Retina (tissue), 1 donor: ENCODE data around the gene BPTF.
"Not testable (repeated sequence)": the region's sequence is repeated elsewhere in the genome, so short reads cannot be mapped to it uniquely, and the experiment has no call there.

ENCODE experiments used
- DNase-seq: peaks from one replicate; pipeline ENCODE4 v3.0.0-alpha.2; 2016

Gene BPTF

DNA sequence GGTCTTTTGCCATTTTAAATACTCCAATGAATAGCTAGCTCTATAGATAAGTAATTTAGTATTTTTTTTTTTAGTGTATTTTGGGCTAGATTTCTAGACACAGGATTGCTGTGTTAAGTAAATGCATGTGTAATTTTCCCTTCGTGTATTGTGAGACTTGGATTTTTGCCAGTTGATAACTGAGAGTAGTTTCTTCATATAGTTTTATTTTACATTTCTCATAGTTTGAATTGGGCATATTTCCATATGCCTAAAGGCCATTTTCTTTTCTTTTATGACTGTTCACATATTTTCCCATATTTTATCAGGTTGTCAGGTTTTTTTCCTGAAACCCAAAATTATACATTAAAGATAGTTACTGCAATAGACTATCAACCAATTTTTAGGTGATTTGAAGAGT lies 59.4 kb downstream of the BPTF start:
- DNase-seq = no peak

GRCh38 chr17:67891481-67892119 lies 66.3 kb downstream of the BPTF start:
- DNase-seq = no peak

DNA sequence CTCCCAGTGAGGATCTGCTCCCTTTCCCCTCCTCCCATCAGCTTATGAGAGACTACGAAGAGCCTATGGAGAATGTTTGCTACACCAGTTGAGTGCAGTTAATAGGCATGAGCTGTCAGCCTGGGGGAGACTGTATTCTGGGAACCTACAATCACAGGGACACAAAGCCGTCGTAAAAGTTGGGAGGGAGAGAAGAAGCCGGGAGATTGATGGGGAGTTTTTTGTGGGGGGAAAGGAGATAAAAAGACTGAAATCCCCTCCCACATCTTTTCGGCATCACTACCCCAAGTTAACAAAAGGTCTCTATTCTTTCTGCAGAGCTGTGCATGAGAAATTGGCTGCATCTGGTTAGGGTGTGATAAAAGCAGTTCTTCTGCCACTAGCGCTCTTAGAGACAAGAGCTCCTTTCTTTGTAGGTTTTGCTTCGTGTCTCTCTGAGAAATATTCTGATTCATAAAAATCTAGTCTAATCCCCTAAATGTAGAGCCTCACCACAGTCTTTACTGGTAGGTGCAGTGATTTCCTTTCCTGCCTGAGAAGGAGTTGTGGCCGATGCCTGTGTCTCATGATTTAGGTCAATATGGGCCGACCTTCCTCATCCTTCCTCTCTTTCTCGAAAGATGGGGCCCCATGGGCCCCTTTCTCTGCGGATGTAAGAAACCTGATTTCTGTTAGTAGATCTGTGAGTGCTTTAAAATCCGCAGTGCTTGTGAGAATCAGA lies 77.4 kb downstream of the BPTF start:
- DNase-seq = peak; percentile 26

DNA sequence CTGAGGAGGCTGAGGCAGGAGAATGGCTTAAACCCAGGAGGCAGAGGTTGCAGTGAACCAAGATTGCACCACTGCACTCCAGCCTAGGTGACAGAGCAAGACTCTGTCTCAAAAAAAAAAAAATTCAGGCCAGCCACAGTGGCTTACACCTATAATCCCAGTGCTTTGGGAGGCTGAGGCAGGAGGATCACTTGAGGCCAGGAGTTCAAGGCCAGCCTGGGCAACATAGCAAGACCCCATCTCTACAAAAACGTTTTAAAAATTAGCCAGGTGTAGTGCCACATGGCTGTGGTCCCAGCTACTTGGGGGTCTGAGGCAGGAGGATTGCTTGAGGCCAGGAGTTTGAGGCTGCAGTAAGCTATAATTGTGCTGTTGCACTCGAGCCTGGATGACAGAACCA lies 80.0 kb downstream of the BPTF start:
- DNase-seq = not testable (repeated sequence)

DNA sequence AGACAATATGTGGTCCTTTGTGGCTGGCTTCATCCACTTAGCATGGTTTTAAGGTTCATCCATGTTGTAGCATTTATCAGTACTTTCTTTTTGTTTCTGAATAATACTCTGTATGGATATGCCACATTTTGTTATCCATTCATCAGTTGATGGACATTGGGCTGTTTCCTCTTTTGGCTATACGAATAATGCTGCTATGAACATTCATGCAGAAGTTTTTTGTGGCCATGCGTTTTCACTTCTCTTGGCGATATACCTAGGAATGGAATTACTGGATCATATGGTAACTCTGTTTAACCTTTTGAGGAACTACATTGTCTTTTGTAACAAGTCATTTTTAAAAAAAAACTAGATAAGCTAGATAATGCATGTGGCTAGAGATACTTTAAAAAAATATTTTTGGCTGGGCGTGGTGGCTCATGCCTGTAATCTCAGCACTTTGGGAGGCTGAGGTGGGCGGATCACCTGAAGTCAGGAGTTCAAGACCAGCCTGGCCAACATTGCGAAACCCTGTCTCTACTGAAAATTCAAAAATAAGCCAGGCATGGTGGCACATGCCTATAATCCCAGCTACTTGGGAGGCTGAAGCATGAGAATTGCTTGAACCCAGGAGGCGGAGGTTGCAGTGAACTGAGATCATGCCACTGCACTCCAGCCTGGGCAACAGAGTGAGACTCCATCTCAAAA lies 85.0 kb downstream of the BPTF start:
- not testable (repeated sequence) for DNase-seq

DNA sequence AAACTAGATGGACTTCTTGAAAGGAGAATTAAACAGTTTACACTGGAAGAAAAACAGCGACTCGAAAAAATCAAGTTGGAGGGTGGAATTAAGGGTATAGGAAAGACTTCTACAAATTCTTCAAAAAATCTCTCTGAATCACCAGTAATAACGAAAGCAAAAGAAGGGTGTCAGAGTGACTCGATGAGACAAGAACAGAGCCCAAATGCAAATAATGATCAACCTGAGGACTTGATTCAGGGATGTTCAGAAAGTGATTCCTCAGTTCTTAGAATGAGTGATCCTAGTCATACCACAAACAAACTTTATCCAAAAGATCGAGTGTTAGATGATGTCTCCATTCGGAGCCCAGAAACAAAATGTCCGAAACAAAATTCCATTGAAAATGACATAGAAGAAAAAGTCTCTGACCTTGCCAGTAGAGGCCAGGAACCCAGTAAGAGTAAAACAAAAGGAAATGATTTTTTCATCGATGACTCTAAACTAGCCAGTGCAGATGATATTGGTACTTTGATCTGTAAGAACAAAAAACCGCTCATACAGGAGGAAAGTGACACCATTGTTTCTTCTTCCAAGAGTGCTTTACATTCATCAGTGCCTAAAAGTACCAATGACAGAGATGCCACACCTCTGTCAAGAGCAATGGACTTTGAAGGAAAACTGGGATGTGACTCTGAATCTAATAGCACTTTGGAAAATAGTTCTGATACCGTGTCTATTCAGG lies 85.9 kb downstream of the BPTF start:
- DNase-seq = no peak

GRCh38 chr17:67912088-67912487 lies 86.8 kb downstream of the BPTF start:
- DNase-seq = no peak

- DNase-seq = no peak
These were observed 87.4 kb downstream of the BPTF start for GRCh38 chr17:67912656-67913055.

DNA sequence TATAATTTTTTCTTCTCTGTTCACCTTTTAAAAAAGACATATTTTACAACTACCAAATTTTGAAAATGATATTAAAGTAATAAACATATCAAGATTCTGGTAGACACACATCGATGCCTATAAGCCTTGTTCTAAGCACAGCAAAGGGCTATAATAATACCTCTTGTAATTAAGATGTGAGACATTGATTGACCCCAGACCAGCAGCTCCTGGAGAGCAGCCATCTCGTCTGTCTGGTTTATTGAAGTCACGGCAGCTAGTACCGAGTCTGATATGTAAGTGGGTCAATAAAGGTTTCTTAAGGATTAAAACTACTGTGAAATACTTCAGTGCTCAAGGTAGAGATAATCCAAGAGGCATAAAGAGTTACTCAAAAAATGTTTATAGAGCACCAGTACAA lies 94.9 kb downstream of the BPTF start:
- no peak for DNase-seq

DNA sequence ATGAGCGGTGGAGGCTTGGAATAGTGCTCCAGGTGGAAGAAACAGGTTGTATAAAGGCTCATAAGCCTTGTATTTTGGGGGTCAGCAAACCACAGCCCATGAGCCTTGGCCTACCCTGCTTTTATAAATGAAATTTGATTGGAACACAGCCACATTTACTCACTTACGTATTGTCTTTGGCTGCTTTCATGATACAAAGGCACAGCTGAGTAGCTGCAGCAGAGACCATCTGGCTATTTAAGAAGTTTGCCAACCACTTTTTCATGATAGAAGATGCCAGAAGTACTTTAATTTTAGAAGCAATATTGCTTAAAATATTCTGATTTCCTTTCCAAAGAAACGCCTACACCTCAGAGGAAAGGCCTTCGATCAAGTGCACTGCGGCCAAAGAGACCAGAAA lies 97.2 kb downstream of the BPTF start:
- DNase-seq = no peak

- not testable (repeated sequence) for DNase-seq
These were observed 103.5 kb downstream of the BPTF start for GRCh38 chr17:67928842-67929241.

DNA sequence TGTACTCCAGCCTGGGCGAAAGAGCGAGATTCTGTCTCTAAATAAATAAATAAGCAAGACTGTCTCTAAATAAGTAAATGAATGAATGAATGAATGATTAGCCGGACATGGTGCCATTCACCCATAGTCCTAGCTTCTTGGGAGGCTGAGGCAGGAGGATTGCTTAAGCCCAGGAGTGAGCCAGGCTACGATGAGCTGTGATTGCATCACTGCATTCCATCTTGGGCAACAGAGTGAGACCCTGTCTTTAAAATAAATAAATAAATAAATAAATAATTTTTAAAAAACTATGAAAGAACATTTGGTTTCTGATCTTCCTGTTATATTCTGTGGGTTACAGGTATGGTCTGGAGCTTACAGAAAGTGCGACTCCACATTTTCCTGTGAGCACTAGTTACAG lies 105.9 kb downstream of the BPTF start:
- DNase-seq = no peak

GRCh38 chr17:67942810-67943209 lies 117.5 kb downstream of the BPTF start:
- DNase-seq = no peak

DNA sequence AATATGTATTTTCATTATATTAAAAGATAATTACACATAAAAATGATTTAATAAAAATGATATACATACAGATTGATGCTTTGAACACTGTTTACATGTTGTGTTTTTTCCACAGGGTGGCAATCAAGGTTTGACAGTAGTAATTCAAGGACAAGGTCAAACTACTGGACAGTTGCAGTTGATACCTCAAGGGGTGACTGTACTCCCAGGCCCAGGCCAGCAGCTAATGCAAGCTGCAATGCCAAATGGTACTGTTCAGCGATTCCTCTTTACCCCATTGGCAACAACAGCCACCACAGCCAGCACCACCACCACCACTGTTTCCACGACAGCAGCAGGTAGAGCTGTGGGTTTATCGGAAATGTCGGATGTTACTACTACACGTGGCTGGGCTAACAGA lies 118.7 kb downstream of the BPTF start:
- no peak for DNase-seq

GRCh38 chr17:67946513-67946912 lies 121.2 kb downstream of the BPTF start:
- DNase-seq = no peak

GRCh38 chr17:67947325-67947813 lies 122.1 kb downstream of the BPTF start:
- no peak for DNase-seq

GRCh38 chr17:67950945-67951344 lies 125.6 kb downstream of the BPTF start:
- DNase-seq = no peak

- DNase-seq = no peak
These were observed 134.2 kb downstream of the BPTF start for GRCh38 chr17:67959510-67959909.

DNA sequence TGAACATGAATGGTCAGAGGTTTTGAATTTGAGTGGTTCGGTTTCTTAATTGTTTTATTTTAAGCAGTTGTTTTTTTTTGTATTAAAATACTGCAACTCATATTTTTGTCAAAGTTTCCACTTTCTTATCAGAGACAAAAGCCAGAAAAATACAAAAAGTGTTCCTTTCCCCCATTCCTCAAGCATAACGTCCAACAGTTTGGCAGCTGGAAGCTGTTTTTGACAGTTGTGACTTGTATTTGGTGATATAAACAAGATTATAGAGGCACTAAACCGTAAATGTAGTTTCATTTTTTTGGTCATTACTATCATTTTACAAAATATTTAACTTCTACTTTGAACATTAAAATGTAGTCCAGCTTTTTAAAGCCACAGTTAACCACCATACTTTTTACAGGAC lies 135.0 kb downstream of the BPTF start:
- not testable (repeated sequence) for DNase-seq

DNA sequence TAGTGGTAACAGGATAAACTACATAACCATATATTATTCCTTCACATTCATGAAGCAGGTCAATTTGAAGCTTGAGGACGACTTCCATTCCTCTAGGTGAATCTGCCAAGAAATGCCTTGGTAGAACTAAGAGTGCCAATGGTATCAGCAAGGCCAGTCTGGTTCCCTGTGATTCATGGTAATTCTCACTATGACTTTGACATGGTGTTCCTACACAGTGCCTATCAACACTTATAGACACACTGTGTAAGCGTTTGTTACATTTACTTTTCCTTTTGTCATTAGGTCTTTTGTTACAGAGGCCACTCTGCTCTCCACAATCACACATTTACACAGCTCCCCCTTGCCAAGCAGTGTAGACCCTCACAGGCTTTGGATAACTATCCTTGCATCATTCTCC lies 136.9 kb downstream of the BPTF start:
- not testable (repeated sequence) for DNase-seq

- peak; percentile 21 for DNase-seq
These were observed 137.9 kb downstream of the BPTF start for GRCh38 chr17:67963145-67963572.

DNA sequence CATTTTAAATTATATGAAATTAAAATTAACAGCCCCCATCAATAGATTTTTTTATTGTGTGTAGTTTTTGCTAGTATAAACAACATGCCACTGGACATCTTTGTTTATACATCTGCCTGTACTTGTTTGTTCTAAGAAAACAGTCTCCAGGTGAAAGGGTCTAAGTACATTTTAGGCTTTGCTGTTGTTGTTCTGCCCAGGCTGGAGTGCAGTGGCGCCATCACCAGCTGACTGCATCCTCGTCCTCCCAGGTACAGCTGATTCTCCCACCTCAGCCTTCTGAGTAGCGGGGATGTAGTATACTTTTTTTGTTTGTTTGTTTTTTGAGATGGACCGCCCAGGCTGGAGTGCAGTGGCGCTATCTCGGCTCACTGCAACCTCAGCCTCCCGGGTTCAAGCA lies 145.5 kb downstream of the BPTF start:
- DNase-seq = no peak

GRCh38 chr17:67974185-67974584 lies 148.9 kb downstream of the BPTF start:
- DNase-seq = no peak
